Cardiac septum (tissue), 1 donor: Measurements from ENCODE around the gene CPN1. TPM values are rescaled to one million over a fixed set of nuclear protein-coding genes. Genes with fewer than 3 reads are reported as not detected.
"Not testable (repeated sequence)": the region's sequence is repeated elsewhere in the genome, so short reads cannot be mapped to it uniquely, and the experiment has no call there.

Source experiments
- DNase-seq: peaks from one replicate; pipeline ENCODE4 v3.0.0-alpha.2; 2020; ENCODE audit warnings: low spot score
- intact Hi-C: fragments of 100-400 bp; cut with DNase I; formaldehyde crosslinking; loops from one replicate; pipeline ENCODE4 v1.14.0; 2022
- long read RNA-seq: library from polyadenylated mRNA; unstranded; transcript quantifications from one replicate; pipeline ENCODE4 v2.0.0, GENCODE V29; 2021
- total RNA-seq: library from RNA; stranded (reverse); fragmentation: NEBNext Ultra II Directional; extraction: Animal tissue kit (Norgen Biotek cat#: 25700); gene quantifications from one replicate; pipeline ENCODE4 v1.2.1, GENCODE V29; 2021
- donor health status: DM: no; HTN: no; CAD: no.

The CPN1 gene
- total RNA-seq = not detected
- long read RNA-seq = 0 reads

GRCh38 chr10:100081075-100082001 is at the start of gene CPN1:
Gene CPN1 (minus strand): TSS chr10:100081869. CDS start chr10:100081625, 244 bp downstream.
- intact Hi-C loops = no loop called here
- DNase-seq = no peak

- no peak for DNase-seq
- intact Hi-C loops = no loop called here
Measured at GRCh38 chr10:100130831-100131230, 49.2 kb upstream of the CPN1 start.

GRCh38 chr10:100129424-100129823 is 47.8 kb upstream of the CPN1 start:
- intact Hi-C loops = no loop called here
- DNase-seq = no peak

- intact Hi-C loops = no loop called here
- DNase-seq = no peak
Measured at GRCh38 chr10:100128951-100129350, 47.3 kb upstream of the CPN1 start.

- intact Hi-C loops, DNase-seq: not testable (repeated sequence)
Measured at GRCh38 chr10:100125335-100125734, 43.7 kb upstream of the CPN1 start.

- intact Hi-C loops = no loop called here
- no peak for DNase-seq
Measured at GRCh38 chr10:100124097-100124496, 42.4 kb upstream of the CPN1 start.

GRCh38 chr10:100122780-100123179 is 41.1 kb upstream of the CPN1 start:
- intact Hi-C loops = no loop called here

GRCh38 chr10:100120550-100120949 is 38.9 kb upstream of the CPN1 start:
- intact Hi-C loops = no loop called here
- no peak for DNase-seq

More at GRCh38 chr10:100122780-100123179, 41.1 kb upstream of the CPN1 start:
- DNase-seq = no peak

GRCh38 chr10:100119726-100120125 is 38.1 kb upstream of the CPN1 start:
- intact Hi-C loops = no loop called here
- DNase-seq = no peak

GRCh38 chr10:100114976-100115770 is 33.5 kb upstream of the CPN1 start:
- DNase-seq = no peak
- intact Hi-C loops = no loop called here

- intact Hi-C loops = no loop called here
Measured at GRCh38 chr10:100114460-100114859, 32.8 kb upstream of the CPN1 start.

GRCh38 chr10:100109670-100110069 is 28.0 kb upstream of the CPN1 start:
- no peak for DNase-seq
- intact Hi-C loops = no loop called here

More at GRCh38 chr10:100114460-100114859, 32.8 kb upstream of the CPN1 start:
- DNase-seq = no peak

GRCh38 chr10:100106865-100107264 is 25.2 kb upstream of the CPN1 start:
- DNase-seq = no peak
- intact Hi-C loops = no loop called here

GRCh38 chr10:100104300-100104699 is 22.6 kb upstream of the CPN1 start:
- intact Hi-C loops = no loop called here
- DNase-seq = no peak

- intact Hi-C loops = no loop called here
- DNase-seq = no peak
Measured at GRCh38 chr10:100103581-100103980, 21.9 kb upstream of the CPN1 start.

- intact Hi-C loops = no loop called here
- DNase-seq = no peak
Measured at GRCh38 chr10:100101192-100102076, 19.8 kb upstream of the CPN1 start.

- DNase-seq = no peak
- intact Hi-C loops = no loop called here
Measured at GRCh38 chr10:100100651-100101184, 19.0 kb upstream of the CPN1 start.

- intact Hi-C loops = no loop called here
- DNase-seq = no peak
Measured at GRCh38 chr10:100089241-100089640, 7.6 kb upstream of the CPN1 start.

- intact Hi-C loops, DNase-seq: not testable (repeated sequence)
Measured at GRCh38 chr10:100086708-100087107, 5.0 kb upstream of the CPN1 start.
